Ascending aorta (tissue), 2 donors: ENCODE measurements around the gene UCHL5. TPM values are rescaled to one million over a fixed set of nuclear protein-coding genes. Genes with fewer than 3 reads are reported as not detected.
"Not testable (repeated sequence)": the region's sequence is repeated elsewhere in the genome, so short reads cannot be mapped to it uniquely, and the experiment has no call there.

ENCODE experiments used
- DNase-seq, 2 donors: peaks; one replicate each; pipeline ENCODE4 v3.0.0-alpha.2; 2019; ENCODE audit warnings: low spot score in 2 of 2
- H3K27ac ChIP-seq, 2 donors: fragments of 200-600 bp; sonication (generic); one replicate each; pipeline ENCODE4 v1.5.1; 2016 to 2017; ENCODE audit warnings: mild to moderate bottlenecking in 1 of 2
- H3K27me3 ChIP-seq: fragments of 200-600 bp; sonication (generic); one replicate; pipeline ENCODE4 v1.5.1; 2017
- H3K36me3 ChIP-seq, 2 donors: fragments of 200-600 bp; sonication (generic); one replicate each; pipeline ENCODE4 v1.5.1; 2016
- H3K4me1 ChIP-seq, 2 donors: fragments of 200-600 bp; sonication (generic); one replicate each; pipeline ENCODE4 v1.5.1; 2016 to 2017; ENCODE audit warnings: mild to moderate bottlenecking in 1 of 2
- H3K4me3 ChIP-seq, 2 donors: fragments of 200-600 bp; sonication (generic); one replicate each; pipeline ENCODE4 v1.5.1; 2016 to 2017; ENCODE audit warnings: mild to moderate bottlenecking in 1 of 2
- H3K9me3 ChIP-seq, 2 donors: fragments of 200-600 bp; sonication (generic); one replicate each; pipeline ENCODE4 v1.5.1; 2016
- CTCF ChIP-seq, 3 experiments: fragments of 200-600 bp in 2 of 3; fragments of 450-650 bp in 1 of 3; sonication (generic) in 2 of 3; IDR thresholded peaks; one replicate each; pipeline ENCODE4 v1.5.1; 2016 to 2019; ENCODE audit warnings: antibody characterized with exemption in 3 of 3, mild to moderate bottlenecking in 1 of 3, moderate library complexity in 1 of 3
- intact Hi-C: fragments of 100-400 bp; cut with DNase I; formaldehyde crosslinking; loops from one replicate; pipeline ENCODE4 v1.15.1; 2023
- total RNA-seq: library from RNA; depleted of rRNA; stranded (reverse); fragments of >200 nt; gene quantifications from one replicate; pipeline ENCODE4 v1.1.0, GENCODE V29; 2016

The UCHL5 gene
- total RNA-seq, 1 donor from 2014 or later, result 4.2 TPM

- Histone ChIP-seq H3K27ac (no peak overlapping the region), H3K36me3 (peaks cover 0 to 12% of the 10 kb centered on the region in 2 donors), H3K9me3 (no peaks in the 10 kb centered on the region), H3K4me3 (no peak overlapping the region), H3K27me3 (no peaks in the 10 kb centered on the region), H3K4me1 (no peaks in the 10 kb centered on the region)
- peak in 1 of 3 experiments; percentile 10 for TF ChIP-seq CTCF (IDR thresholded peaks at IDR 0.05)
- DNase-seq, result no peak
- intact Hi-C loops, result no loop called here
These were observed 60.6 kb downstream of the UCHL5 start for GRCh38 chr1:192998536-192998935.

- Histone ChIP-seq H3K9me3 (no peaks in the 10 kb centered on the region), H3K4me1 (no peaks in the 10 kb centered on the region), H3K4me3 (no peak overlapping the region), H3K27me3 (no peaks in the 10 kb centered on the region), H3K36me3 (peaks cover 0 to 9% of the 10 kb centered on the region in 2 donors), H3K27ac (no peak overlapping the region)
- intact Hi-C loops, result no loop called here
- TF ChIP-seq CTCF (IDR thresholded peaks at IDR 0.05), result no peak
- no peak for DNase-seq
These were observed 65.0 kb downstream of the UCHL5 start for GRCh38 chr1:192994141-192994540.

GRCh38 chr1:192993426-192994085 lies 65.6 kb downstream of the UCHL5 start:
- no peaks in the 10 kb centered on the region for H3K4me1 ChIP-seq
- intact Hi-C loops, result no loop called here
- peaks cover 0 to 9% of the 10 kb centered on the region in 2 donors for H3K36me3 ChIP-seq
- no peaks in the 10 kb centered on the region for H3K27me3 ChIP-seq
- H3K9me3 ChIP-seq, result no peaks in the 10 kb centered on the region
- TF ChIP-seq CTCF (IDR thresholded peaks at IDR 0.05), result no peak
- no peak for DNase-seq
- no peak overlapping the region for H3K27ac ChIP-seq
- no peak overlapping the region for H3K4me3 ChIP-seq

- not testable (repeated sequence) for DNase-seq
These were observed 72.3 kb downstream of the UCHL5 start for GRCh38 chr1:192986748-192987334.

GRCh38 chr1:192986110-192986747 lies 72.9 kb downstream of the UCHL5 start:
- intact Hi-C loops, result no loop called here
- no peak for DNase-seq
- no peak for TF ChIP-seq CTCF (IDR thresholded peaks at IDR 0.05)
- Histone ChIP-seq H3K27me3 (no peaks in the 10 kb centered on the region), H3K4me3 (no peak overlapping the region), H3K36me3 (no peaks in the 10 kb centered on the region), H3K27ac (no peak overlapping the region), H3K9me3 (no peaks in the 10 kb centered on the region), H3K4me1 (no peaks in the 10 kb centered on the region)

More at GRCh38 chr1:192986748-192987334, 72.3 kb downstream of the UCHL5 start:
- H3K36me3 ChIP-seq, H3K4me3 ChIP-seq, H3K9me3 ChIP-seq, H3K27ac ChIP-seq, H3K4me1 ChIP-seq, H3K27me3 ChIP-seq, intact Hi-C loops: not testable (repeated sequence)

GRCh38 chr1:192984080-192984479 lies 75.1 kb downstream of the UCHL5 start:
- H3K27ac ChIP-seq, result no peak overlapping the region
- intact Hi-C loops, result no loop called here
- H3K9me3 ChIP-seq, result no peaks in the 10 kb centered on the region
- no peak for TF ChIP-seq CTCF (IDR thresholded peaks at IDR 0.05)
- no peaks in the 10 kb centered on the region for H3K36me3 ChIP-seq
- DNase-seq, result no peak
- no peak overlapping the region for H3K4me3 ChIP-seq
- H3K4me1 ChIP-seq, result no peaks in the 10 kb centered on the region
- H3K27me3 ChIP-seq, result no peaks in the 10 kb centered on the region
